DOHH2 (cell line): ENCODE data around the gene SLC35B2.

Experiments
- CTCF ChIP-seq: fragments of 200-600 bp; sonication (generic); IDR thresholded peaks from one replicate; pipeline ENCODE4 v1.5.1; 2014; ENCODE audit warnings: antibody characterized with exemption, mild to moderate bottlenecking, low read depth, low read length; ENCODE audit not compliant: poor library complexity, severe bottlenecking
- EZH2phosphoT487 ChIP-seq: fragments of 200-600 bp; sonication (generic); IDR thresholded peaks from 2 replicates; pipeline ENCODE4 v1.6.1; 2017; ENCODE audit warnings: borderline replicate concordance, mild to moderate bottlenecking, antibody characterized with exemption, low read length, moderate library complexity, mixed read lengths

GRCh38 chr6:44262467-44263353, 5.4 kb upstream of the SLC35B2 start:
- TF ChIP-seq CTCF = no peak
- TF ChIP-seq EZH2phosphoT487 = no peak
